ENCODE data around the gene PDXK.

DNA sequence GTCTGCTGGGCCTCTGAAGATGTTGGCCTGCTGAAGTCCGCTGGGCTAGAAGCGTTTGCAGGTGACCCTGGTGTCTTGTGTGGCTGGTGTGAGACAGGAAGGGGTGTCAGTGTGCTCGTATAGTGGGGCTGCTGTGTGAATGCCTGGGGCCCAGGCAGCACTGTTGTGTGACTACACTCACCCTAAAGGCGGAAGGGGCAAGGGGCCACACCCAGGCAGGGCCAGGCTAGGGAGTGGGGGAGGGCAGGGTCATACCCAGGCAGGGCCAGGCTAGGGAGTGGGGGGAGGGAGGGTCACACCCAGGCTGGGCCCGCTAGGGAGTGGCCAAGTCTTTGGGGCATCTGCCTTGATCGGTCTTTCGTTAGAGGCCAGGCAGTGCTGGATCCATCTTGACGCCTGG, 25.0 kb downstream of the PDXK start:
- TF ChIP-seq, protein P1, sequence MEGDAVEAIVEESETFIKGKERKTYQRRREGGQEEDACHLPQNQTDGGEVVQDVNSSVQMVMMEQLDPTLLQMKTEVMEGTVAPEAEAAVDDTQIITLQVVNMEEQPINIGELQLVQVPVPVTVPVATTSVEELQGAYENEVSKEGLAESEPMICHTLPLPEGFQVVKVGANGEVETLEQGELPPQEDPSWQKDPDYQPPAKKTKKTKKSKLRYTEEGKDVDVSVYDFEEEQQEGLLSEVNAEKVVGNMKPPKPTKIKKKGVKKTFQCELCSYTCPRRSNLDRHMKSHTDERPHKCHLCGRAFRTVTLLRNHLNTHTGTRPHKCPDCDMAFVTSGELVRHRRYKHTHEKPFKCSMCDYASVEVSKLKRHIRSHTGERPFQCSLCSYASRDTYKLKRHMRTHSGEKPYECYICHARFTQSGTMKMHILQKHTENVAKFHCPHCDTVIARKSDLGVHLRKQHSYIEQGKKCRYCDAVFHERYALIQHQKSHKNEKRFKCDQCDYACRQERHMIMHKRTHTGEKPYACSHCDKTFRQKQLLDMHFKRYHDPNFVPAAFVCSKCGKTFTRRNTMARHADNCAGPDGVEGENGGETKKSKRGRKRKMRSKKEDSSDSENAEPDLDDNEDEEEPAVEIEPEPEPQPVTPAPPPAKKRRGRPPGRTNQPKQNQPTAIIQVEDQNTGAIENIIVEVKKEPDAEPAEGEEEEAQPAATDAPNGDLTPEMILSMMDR (optimal IDR thresholded peaks at IDR 0.05 in 1 of 3, IDR thresholded peaks at IDR 0.05 in 1 of 3, conservative IDR thresholded peaks at IDR 0.05 in 1 of 3; ENCODE audit: extremely low read depth in 1 of 3, insufficient read depth in 2 of 3, low read length in 3 of 3): no peak
- TF ChIP-seq EZH2 (IDR thresholded peaks at IDR 0.05; ENCODE audit: low read length): no peak
